Adrenal gland (tissue), 12 donors: ENCODE measurements around the gene BICD1. TPM values are rescaled to one million over a fixed set of nuclear protein-coding genes. Genes with fewer than 3 reads are reported as not detected.
A peak's percentile ranks its signal among the peaks of the same experiment; 100 is the strongest.

Experiments
- DNase-seq, 7 donors: peaks; one replicate each; pipeline ENCODE4 v3.0.0-alpha.2; 2019 to 2020
- H3K27ac ChIP-seq, 5 donors: fragments of 200-600 bp; sonication (generic) in 4 of 5; 1 replicate in 3 of 5; 2 replicates in 2 of 5; pipeline versions ENCODE4 v1.5.1 to v1.8.0; 2016 to 2020; ENCODE audit warnings: mild to moderate bottlenecking in 1 of 5
- H3K27me3 ChIP-seq: fragments of 200-600 bp; 2 replicates; pipeline ENCODE4 v1.8.0; 2021
- H3K36me3 ChIP-seq, 2 donors: fragments of 200-600 bp; replicated peaks in 1 of 2; 1 replicate in 1 of 2; 2 replicates in 1 of 2; pipeline versions ENCODE4 v1.5.1 to v1.8.0; 2018 to 2022
- H3K4me1 ChIP-seq, 2 donors: fragments of 200-600 bp; replicated peaks in 1 of 2; 1 replicate in 1 of 2; 2 replicates in 1 of 2; pipeline versions ENCODE4 v1.5.1 to v1.8.0; 2018 to 2021
- H3K4me3 ChIP-seq, 4 donors: fragments of 200-600 bp; sonication (generic) in 3 of 4; one replicate each; pipeline ENCODE4 v1.5.1; 2016 to 2018
- H3K9me3 ChIP-seq, 3 donors: fragments of 200-600 bp; sonication (generic) in 1 of 3; replicated peaks in 1 of 3; 1 replicate in 2 of 3; 2 replicates in 1 of 3; pipeline versions ENCODE4 v1.5.1 to v1.8.0; 2016 to 2021
- POLR2A ChIP-seq, 2 donors: fragments of 450-650 bp; IDR thresholded peaks; one replicate each; pipeline ENCODE4 v1.6.1; 2017; ENCODE audit warnings: antibody characterized with exemption in 2 of 2, mild to moderate bottlenecking in 2 of 2, moderate library complexity in 1 of 2
- WGBS, 4 donors: extraction: QIAGEN DNeasy Blood & Tissue Kit in 2 of 4; methylation state at CpG; one replicate each; pipeline versions ENCODE4 v1.1.5 to v1.1.7; 2013 to 2017; 5-methylcytosine and 5-hydroxymethylcytosine counted together
- intact Hi-C, 2 donors: fragments of 100-400 bp; cut with DNase I; formaldehyde crosslinking; loops; one replicate each; pipeline versions ENCODE4 v1.14.1 to v1.15.0; 2022 to 2023
- polyA plus RNA-seq, 3 donors: library from polyadenylated mRNA; stranded (reverse); fragments of 200-250 nt in 2 of 3; fragments of 350-450 nt in 1 of 3; fragmentation: Illumina TruSeq in 1 of 3; extraction: RNeasy Lipid Tissue Mini Kit (QIAGEN cat#74804) in 1 of 3; gene quantifications; one replicate each; pipeline ENCODE4 v1.2.3, GENCODE V29; 2013 to 2014
- total RNA-seq, 9 donors: library from RNA; depleted of rRNA in 4 of 9; stranded (reverse); fragments of >200 nt in 4 of 9; fragments of 120-200 nt in 1 of 9; fragmentation: NEBNext Ultra II Directional in 1 of 9; extraction: Animal tissue kit (Norgen Biotek cat#: 25700) in 1 of 9; gene quantifications; one replicate each; pipeline versions ENCODE4 v1.1.0 to v1.2.4, GENCODE V29; 2013 to 2023
- TF ChIP-seq, protein P1 (sequence below), 6 experiments: fragments of 450-650 bp in 4 of 6; fragments of 200-600 bp in 2 of 6; sonication (generic) in 1 of 6; IDR thresholded peaks; 1 replicate in 5 of 6; 2 replicates in 1 of 6; pipeline versions ENCODE4 v1.5.1 to v1.8.0; 2016 to 2021; ENCODE audit warnings: antibody characterized with exemption in 6 of 6, mild to moderate bottlenecking in 2 of 6, moderate library complexity in 1 of 6
- donor health status: healthy with polysubstance abuse.
- donor health status: Bipolar disorder and iron deficiency.
- donor health status: DM: yes; HTN: yes; CAD: no.
- donor health status: DM: no; HTN: no; CAD: no.
- donor health status: DM: no; HTN: no; CAD: no.
- donor health status: DM: yes; HTN: yes; CAD: no.

The BICD1 gene
- total and polyA plus RNA-seq, 12 donors: 2.9 to 18.2 (median 9.4) TPM

DNA sequence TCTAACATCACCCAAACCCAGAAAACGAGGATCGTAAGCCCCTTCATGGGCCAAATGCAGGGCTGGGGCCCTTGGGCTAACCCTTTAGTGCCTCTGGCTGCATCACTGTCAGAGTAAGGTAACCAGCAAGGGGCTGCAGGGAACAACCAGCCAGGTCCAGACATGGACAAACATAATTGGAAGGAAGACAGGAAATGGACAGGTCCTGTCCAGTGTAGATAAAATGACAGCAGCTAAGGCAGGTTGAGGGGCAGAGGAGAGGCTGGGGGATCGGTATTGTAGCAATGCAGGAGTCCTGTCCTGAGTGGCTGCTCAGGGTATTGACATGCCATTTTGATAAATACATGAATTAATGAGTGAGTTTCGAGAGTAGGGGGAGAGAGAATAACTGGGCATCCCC lies 29.8 kb downstream of the BICD1 start:
- Histone ChIP-seq H3K36me3 (no peaks in the 10 kb centered on the region), H3K9me3 (no peaks in the 10 kb centered on the region), H3K4me1 (peaks cover 0 to 4% of the 10 kb centered on the region in 2 donors), H3K27ac (no peak overlapping the region), H3K4me3 (no peak overlapping the region), H3K27me3 (no peaks in the 10 kb centered on the region)
- TF ChIP-seq POLR2A (IDR thresholded peaks at IDR 0.05): no peak
- TF ChIP-seq, protein P1, sequence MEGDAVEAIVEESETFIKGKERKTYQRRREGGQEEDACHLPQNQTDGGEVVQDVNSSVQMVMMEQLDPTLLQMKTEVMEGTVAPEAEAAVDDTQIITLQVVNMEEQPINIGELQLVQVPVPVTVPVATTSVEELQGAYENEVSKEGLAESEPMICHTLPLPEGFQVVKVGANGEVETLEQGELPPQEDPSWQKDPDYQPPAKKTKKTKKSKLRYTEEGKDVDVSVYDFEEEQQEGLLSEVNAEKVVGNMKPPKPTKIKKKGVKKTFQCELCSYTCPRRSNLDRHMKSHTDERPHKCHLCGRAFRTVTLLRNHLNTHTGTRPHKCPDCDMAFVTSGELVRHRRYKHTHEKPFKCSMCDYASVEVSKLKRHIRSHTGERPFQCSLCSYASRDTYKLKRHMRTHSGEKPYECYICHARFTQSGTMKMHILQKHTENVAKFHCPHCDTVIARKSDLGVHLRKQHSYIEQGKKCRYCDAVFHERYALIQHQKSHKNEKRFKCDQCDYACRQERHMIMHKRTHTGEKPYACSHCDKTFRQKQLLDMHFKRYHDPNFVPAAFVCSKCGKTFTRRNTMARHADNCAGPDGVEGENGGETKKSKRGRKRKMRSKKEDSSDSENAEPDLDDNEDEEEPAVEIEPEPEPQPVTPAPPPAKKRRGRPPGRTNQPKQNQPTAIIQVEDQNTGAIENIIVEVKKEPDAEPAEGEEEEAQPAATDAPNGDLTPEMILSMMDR (IDR thresholded peaks at IDR 0.05): no peak
- intact Hi-C loops: no loop called here
- WGBS, 4 donors: 73 to 94% (median 84%) methylated on average over 4 of the region's 4 CpGs
- DNase-seq: no peak

DNA sequence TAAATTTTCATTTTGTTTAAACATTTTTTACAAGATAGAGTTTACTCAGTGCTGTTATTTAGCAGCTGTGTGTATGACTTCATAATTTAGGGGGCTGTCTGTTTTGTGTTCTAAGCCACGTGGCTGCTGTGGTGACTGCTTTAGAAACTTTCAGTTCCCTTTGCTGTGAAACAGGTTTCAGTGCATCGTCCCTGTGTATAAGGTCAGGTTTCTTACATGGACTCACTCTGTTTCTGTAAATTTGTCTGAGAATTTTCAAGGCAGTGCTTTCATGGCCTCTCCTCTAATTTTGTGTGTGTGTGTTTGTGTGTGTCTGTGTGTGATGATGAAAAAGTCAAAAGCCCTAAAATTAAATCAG lies 32.4 kb downstream of the BICD1 start:
- TF ChIP-seq, protein P1 (IDR thresholded peaks at IDR 0.05): no peak
- Histone ChIP-seq H3K4me1 (peaks cover 0 to 4% of the 10 kb centered on the region in 2 donors), H3K9me3 (no peaks in the 10 kb centered on the region), H3K27me3 (no peaks in the 10 kb centered on the region), H3K27ac (peak overlapping the region in 1 of 5 donors; percentile 6), H3K4me3 (peak overlapping the region in 1 of 4 donors; percentile 37), H3K36me3 (no peaks in the 10 kb centered on the region)
- no peak for DNase-seq
- intact Hi-C loops: no loop called here
- 48 to 53% (median 52%) methylated on average over 2 of the region's 2 CpGs for WGBS, 4 donors

DNA sequence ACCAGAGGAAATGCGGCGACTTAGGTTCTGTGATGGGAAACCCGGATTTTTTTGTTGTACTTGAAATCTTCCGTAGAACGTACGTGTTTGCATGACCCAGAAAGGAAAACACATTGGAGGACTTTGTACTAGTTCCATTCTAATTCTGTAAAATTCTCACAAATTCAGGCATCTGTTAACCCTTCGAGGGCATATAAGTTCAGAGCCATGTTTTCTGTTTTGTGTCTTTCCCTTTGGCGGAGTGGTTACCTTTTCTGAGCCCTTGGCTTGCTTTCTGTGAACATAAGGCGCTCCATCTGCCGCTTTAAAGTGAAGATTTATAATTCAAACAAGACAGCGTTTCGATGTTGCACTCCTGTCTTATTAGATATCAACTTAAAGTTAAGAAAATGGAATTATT lies 34.2 kb downstream of the BICD1 start:
- Histone ChIP-seq H3K36me3 (no peaks in the 10 kb centered on the region), H3K4me1 (peaks cover 0 to 4% of the 10 kb centered on the region in 2 donors), H3K27me3 (no peaks in the 10 kb centered on the region), H3K4me3 (no peak overlapping the region), H3K9me3 (no peaks in the 10 kb centered on the region), H3K27ac (no peak overlapping the region)
- 86 to 92% (median 90%) methylated on average over 12 of the region's 12 CpGs for WGBS, 4 donors
- DNase-seq: no peak
- intact Hi-C loops: no loop called here
- TF ChIP-seq POLR2A (IDR thresholded peaks at IDR 0.05): no peak
- TF ChIP-seq, protein P1 (IDR thresholded peaks at IDR 0.05): no peak

DNA sequence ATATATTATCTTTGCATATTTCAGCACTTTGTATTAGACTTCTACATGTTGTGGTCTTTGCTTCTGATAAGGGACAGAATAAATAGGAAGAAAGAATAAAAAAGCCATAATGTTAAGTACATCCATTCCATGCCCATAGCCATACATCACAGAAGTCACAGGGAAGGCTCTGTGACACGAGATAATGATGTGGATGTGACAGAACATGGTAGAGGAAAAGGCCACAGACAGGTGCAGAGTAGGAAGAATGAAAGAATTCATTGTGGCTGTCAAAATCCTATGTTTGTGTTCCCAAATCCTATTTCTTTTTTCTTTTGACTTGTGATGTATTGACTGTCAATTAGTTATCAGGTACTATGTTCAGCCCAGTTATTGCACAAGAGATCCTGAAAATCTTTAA lies 38.4 kb downstream of the BICD1 start:
- intact Hi-C loops: no loop called here

More for the DNA sequence above, 38.4 kb downstream of the BICD1 start:
- no peak for TF ChIP-seq POLR2A (IDR thresholded peaks at IDR 0.05)
- TF ChIP-seq, protein P1 (IDR thresholded peaks at IDR 0.05): no peak
- Histone ChIP-seq H3K4me1 (peaks cover 0 to 4% of the 10 kb centered on the region in 2 donors), H3K27me3 (no peaks in the 10 kb centered on the region), H3K4me3 (no peak overlapping the region), H3K36me3 (no peaks in the 10 kb centered on the region), H3K27ac (no peak overlapping the region), H3K9me3 (no peaks in the 10 kb centered on the region)
- DNase-seq: no peak
- WGBS, 4 donors: 35 to 97% (median 87%) methylated on average over 1 of the region's 1 CpG
